Panc1 (cell line): ENCODE measurements around the gene ADARB2.

Experiments used
- CTCF ChIP-seq: fragments of 450-650 bp; IDR thresholded peaks from 2 replicates; pipeline ENCODE4 v1.5.1; 2017; ENCODE audit warnings: mild to moderate bottlenecking
- POLR2AphosphoS5 ChIP-seq: IDR thresholded peaks from 2 replicates; pipeline ENCODE4 v1.6.1; 2012; ENCODE audit warnings: mild to moderate bottlenecking, low read depth, low read length, moderate library complexity
- REST ChIP-seq, 2 experiments: IDR thresholded peaks; 2 replicates each; pipeline ENCODE4 v1.6.1; 2011 to 2012; ENCODE audit warnings: low read depth in 2 of 2, control low read depth in 1 of 2, low read length in 1 of 2, mild to moderate bottlenecking in 1 of 2, moderate library complexity in 1 of 2; ENCODE audit not compliant: insufficient read depth in 1 of 2
- SIN3A ChIP-seq: IDR thresholded peaks from 2 replicates; pipeline ENCODE4 v1.6.1; 2012; ENCODE audit warnings: low read depth, mild to moderate bottlenecking, low read length, moderate library complexity, borderline replicate concordance; ENCODE audit not compliant: insufficient read depth
- TCF7L2 ChIP-seq: IDR thresholded peaks from 2 replicates; pipeline ENCODE4 v1.6.1; 2011; ENCODE audit warnings: mild to moderate bottlenecking, low read depth, low read length, inconsistent platforms

GRCh38 chr10:1653321-1653720 is 84.0 kb downstream of the ADARB2 start:
- TF ChIP-seq CTCF = no peak
- TF ChIP-seq POLR2AphosphoS5 = no peak
- no peak for TF ChIP-seq REST (IDR thresholded peaks at IDR 0.05; ENCODE audit: insufficient read depth in 1 of 2, low read depth in 2 of 2, low read length in 1 of 2)
- TF ChIP-seq SIN3A = no peak
- TF ChIP-seq TCF7L2 = no peak
